ENCODE measurements around the gene NUTM1. TPM values are rescaled to one million over a fixed set of nuclear protein-coding genes. Genes with fewer than 3 reads are reported as not detected.
"Not testable (repeated sequence)": the region's sequence is repeated elsewhere in the genome, so short reads cannot be mapped to it uniquely, and the experiment has no call there.

NUTM1 gene
- polyA plus RNA-seq, 1 experiment: not detected

DNA sequence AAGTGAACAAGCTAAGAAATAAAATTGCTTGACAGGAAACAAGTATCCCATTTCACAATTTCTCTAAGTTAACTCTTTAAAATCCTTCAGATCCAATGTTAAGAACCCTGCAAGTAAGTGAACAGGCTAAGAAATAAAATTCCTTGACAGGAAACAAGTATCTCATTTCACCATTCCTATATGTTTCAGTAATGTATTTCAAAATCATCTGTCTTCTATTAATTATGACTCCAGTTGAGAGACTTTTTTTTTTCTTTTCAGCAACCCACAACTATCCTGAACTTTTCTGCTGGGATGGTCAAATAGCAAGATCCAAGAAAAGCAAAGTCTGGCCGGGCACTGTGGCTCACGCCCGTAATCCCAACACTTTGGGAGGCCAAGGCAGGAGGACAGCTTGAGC, 3.2 kb upstream of the NUTM1 start:
- no peak for DNase-seq (ENCODE audit: low read depth, low spot score)
- Histone ChIP-seq H3K27ac (ENCODE audit: low read depth, low read length) (no peak overlapping the region), H3K4me3 (ENCODE audit: low read depth, low read length) (no peak overlapping the region), H3K9me3 (ENCODE audit: control insufficient read depth, insufficient read depth, low read length) (no peaks in the 10 kb centered on the region; the same call in 1 of the 2 replicates), H3K27me3 (ENCODE audit: control insufficient read depth, insufficient read depth, low read length) (no peaks in the 10 kb centered on the region)
- TF ChIP-seq, protein P1, sequence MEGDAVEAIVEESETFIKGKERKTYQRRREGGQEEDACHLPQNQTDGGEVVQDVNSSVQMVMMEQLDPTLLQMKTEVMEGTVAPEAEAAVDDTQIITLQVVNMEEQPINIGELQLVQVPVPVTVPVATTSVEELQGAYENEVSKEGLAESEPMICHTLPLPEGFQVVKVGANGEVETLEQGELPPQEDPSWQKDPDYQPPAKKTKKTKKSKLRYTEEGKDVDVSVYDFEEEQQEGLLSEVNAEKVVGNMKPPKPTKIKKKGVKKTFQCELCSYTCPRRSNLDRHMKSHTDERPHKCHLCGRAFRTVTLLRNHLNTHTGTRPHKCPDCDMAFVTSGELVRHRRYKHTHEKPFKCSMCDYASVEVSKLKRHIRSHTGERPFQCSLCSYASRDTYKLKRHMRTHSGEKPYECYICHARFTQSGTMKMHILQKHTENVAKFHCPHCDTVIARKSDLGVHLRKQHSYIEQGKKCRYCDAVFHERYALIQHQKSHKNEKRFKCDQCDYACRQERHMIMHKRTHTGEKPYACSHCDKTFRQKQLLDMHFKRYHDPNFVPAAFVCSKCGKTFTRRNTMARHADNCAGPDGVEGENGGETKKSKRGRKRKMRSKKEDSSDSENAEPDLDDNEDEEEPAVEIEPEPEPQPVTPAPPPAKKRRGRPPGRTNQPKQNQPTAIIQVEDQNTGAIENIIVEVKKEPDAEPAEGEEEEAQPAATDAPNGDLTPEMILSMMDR (IDR thresholded peaks at IDR 0.05; ENCODE audit: low read depth, low read length): no peak
- POLR2A ChIA-PET: no interaction called here
- CTCF ChIA-PET: interaction anchor here (0.9 to 1.3 kb wide), 2 partner anchors 27 to 99 kb away, joined by 3 to 4 read pairs; partner anchors contain the start of gene LPCAT4

DNA sequence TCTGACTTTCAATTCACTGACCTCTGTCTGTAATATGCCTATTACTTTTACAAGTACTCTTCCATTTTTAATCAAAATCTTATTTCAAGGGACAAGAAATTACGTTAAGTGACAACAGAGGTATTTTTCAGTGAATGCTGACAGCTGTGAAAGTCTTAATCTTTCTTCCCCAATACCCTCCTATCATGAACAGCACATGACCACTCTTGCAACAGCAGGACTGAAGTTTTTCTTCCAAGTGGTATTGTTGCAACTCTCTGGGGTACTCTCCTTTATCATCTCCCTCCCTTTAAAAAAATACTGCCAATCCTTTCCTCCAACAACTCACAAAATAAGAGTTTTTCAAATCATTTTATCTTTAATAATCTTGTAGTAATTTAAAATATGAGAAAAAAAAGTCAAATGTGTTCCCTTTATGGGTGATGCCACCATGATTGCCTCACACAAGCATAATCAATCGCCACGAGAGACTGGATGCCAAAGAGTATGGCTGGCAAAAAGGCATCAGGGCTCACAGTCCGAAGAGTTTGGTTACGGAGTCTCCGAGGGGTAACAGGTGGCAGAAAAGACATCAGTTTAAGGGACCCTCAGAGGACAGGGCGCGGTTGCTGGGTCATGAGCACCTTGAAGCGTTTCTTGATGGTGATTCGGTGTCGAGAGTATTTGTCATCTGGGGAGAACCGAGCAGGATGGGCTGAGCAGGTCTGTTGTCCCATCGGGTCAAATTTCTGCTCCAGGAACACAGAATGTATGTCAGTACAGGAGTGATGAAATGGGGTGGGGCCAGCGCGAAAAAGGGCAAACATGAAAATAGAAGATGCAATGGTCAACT, 1.5 kb upstream of the NUTM1 start:
- TF ChIP-seq, protein P1 (IDR thresholded peaks at IDR 0.05; ENCODE audit: low read depth, low read length): no peak
- Histone ChIP-seq H3K9me3 (ENCODE audit: control insufficient read depth, insufficient read depth, low read length) (no peaks in the 10 kb centered on the region; the same call in 1 of the 2 replicates), H3K27ac (ENCODE audit: low read depth, low read length) (no peak overlapping the region), H3K27me3 (ENCODE audit: control insufficient read depth, insufficient read depth, low read length) (no peaks in the 10 kb centered on the region), H3K4me3 (ENCODE audit: low read depth, low read length) (peak overlapping the region; percentile 99)
- CTCF ChIA-PET: interaction anchor here (1.7 kb wide), 1 partner anchor 16 kb away, joined by 4 read pairs; no protein-coding TSS in a partner anchor
- POLR2A ChIA-PET: no interaction called here
- no peak for DNase-seq (ENCODE audit: low read depth, low spot score)

DNA sequence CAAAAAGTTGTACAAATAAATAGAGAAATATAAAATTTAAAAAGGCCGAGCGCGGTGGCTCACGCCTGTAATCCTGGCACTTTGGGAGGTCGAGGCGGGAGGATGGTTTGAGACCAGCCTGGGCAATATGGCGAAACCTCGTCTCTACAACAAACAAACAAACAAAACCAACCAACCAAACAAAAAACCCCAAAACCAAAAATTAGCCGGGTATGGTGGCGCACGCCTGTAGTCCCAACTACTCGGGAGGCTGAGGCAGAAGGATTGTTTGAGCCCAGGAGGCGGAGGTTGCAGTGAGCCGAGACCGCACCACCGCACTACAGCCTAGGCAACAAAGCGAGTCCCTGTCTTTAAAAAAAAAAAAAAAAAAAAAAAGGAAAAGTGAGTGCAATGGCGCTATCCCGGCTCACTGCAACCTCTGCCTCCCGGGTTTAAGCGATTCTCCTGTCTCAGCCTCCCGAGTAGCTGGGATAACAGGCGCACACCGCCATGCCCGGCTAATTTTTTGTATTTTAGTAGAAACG, 840 bp upstream of the NUTM1 start:
- not testable (repeated sequence) for H3K9me3 ChIP-seq (ENCODE audit: control insufficient read depth, insufficient read depth, low read length); DNase-seq (ENCODE audit: low read depth, low spot score); H3K27me3 ChIP-seq (ENCODE audit: control insufficient read depth, insufficient read depth, low read length)
- peak overlapping the region; percentile 87 for H3K27ac ChIP-seq (ENCODE audit: low read depth, low read length)
- POLR2A ChIA-PET: interaction anchor here (0.5 to 1.5 kb wide), 6 partner anchors 11 to 241 kb away, joined by 3 to 11 read pairs (median 4); partner anchors contain the start of genes GOLGA8A, GOLGA8B and LPCAT4
- CTCF ChIA-PET: interaction anchor here (0.7 to 2.3 kb wide), 11 partner anchors 9 to 263 kb away, joined by 3 to 18 read pairs (median 7); partner anchors contain the start of gene LPCAT4
- H3K4me3 ChIP-seq (ENCODE audit: low read depth, low read length): peak overlapping the region; percentile 99

DNA sequence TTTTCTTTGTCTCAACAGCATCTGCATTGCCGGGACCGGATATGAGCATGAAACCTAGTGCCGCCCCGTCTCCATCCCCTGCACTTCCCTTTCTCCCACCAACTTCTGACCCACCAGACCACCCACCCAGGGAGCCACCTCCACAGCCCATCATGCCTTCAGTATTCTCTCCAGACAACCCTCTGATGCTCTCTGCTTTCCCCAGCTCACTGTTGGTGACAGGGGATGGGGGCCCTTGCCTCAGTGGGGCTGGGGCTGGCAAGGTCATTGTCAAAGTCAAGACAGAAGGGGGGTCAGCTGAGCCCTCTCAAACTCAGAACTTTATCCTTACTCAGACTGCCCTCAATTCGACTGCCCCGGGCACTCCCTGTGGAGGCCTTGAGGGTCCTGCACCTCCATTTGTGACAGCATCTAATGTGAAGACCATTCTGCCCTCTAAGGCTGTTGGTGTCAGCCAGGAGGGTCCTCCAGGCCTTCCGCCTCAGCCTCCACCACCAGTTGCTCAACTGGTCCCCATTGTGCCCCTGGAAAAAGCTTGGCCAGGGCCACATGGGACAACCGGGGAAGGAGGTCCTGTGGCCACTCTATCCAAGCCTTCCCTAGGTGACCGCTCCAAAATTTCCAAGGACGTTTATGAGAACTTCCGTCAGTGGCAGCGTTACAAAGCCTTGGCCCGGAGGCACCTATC, 5.0 kb downstream of the NUTM1 start:
- ChIA-PET CTCF (no interaction called here), POLR2A (interaction anchor here (0.6 kb wide), 1 partner anchor 14 kb away, joined by 4 read pairs; no protein-coding TSS in a partner anchor)
- TF ChIP-seq, protein P1 (IDR thresholded peaks at IDR 0.05; ENCODE audit: low read depth, low read length): no peak
- Histone ChIP-seq H3K27ac (ENCODE audit: low read depth, low read length) (no peak overlapping the region), H3K4me3 (ENCODE audit: low read depth, low read length) (no peak overlapping the region), H3K9me3 (ENCODE audit: control insufficient read depth, insufficient read depth, low read length) (no peaks in the 10 kb centered on the region; the same call in 1 of the 2 replicates), H3K27me3 (ENCODE audit: control insufficient read depth, insufficient read depth, low read length) (no peaks in the 10 kb centered on the region)
- no peak for DNase-seq (ENCODE audit: low read depth, low spot score)

DNA sequence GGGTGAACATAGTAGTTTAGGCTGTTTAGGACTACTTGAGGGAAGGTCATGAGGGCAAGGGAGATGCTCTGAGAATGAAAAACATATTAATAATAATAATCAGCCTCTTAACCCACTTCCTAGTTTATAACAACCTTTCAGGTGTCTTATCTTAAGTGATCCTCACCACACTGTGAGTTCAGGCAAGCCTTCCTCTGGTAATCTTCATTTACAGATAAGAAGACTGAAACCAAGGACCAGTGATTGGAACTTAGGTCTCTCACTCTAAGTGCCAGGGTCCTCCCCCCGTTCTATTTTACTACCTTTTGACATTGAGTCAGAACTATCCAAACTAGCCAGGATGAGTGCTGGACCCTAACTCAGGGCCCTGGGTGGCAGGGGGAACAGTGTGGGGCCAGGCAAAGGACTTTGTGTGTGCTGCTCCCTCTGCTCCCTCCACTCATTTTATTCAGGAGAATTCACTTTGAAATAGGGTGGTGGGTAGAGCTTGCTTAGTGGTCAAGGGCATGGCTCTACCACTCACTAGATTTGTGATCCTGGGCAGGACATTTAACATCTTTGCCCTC, 5.7 kb downstream of the NUTM1 start:
- no peak for DNase-seq (ENCODE audit: low read depth, low spot score)
- POLR2A ChIA-PET: no interaction called here
- H3K27ac ChIP-seq (ENCODE audit: low read depth, low read length): no peak overlapping the region
- H3K27me3 ChIP-seq (ENCODE audit: control insufficient read depth, insufficient read depth, low read length): no peaks in the 10 kb centered on the region
- CTCF ChIA-PET: no interaction called here
- no peak overlapping the region for H3K4me3 ChIP-seq (ENCODE audit: low read depth, low read length)
- H3K9me3 ChIP-seq (ENCODE audit: control insufficient read depth, insufficient read depth, low read length): no peaks in the 10 kb centered on the region; the same call in 1 of the 2 replicates
- TF ChIP-seq, protein P1 (IDR thresholded peaks at IDR 0.05; ENCODE audit: low read depth, low read length): no peak
